Endothelial cell of umbilical vein (primary cell): ENCODE measurements around the gene KIAA1671. TPM values are rescaled to one million over a fixed set of nuclear protein-coding genes. Genes with fewer than 3 reads are reported as not detected.

ENCODE experiments used
- BruUV-seq: library from RNA; stranded (reverse); fragments of 400-500 nt; replicated peaks from 2 replicates; lab custom pipeline; 2021; lab: Mats Ljungman, UMichigan
- CTCF ChIA-PET: fragments of 300-600, 350-600 bp; sonication (Branson Sonifier 250); formaldehyde crosslinking; loops from one replicate; lab custom pipeline; 2021; ENCODE audit warnings: antibody characterized with exemption, inconsistent platforms; lab: Charles Lee
- POLR2A ChIA-PET: fragments of 300-600, 350-600 bp; sonication (Branson Sonifier 250); formaldehyde crosslinking; loops from one replicate; lab custom pipeline; 2021; ENCODE audit warnings: antibody characterized with exemption, inconsistent platforms; lab: Charles Lee
- DNase-seq: peaks from one replicate; pipeline ENCODE4 v3.0.0-alpha.2; 2011; ENCODE audit warnings: low read depth, low spot score
- FAIRE-seq: peaks from 2 replicates; lab custom pipeline; 2011; peaks lifted over from hg19 to GRCh38; lab: Jason Lieb, UNC
- H2AFZ ChIP-seq: 2 replicates; pipeline ENCODE4 v1.6.0; 2012; ENCODE audit warnings: low read depth, low read length, control low read depth, inconsistent platforms
- H3K27ac ChIP-seq: 2 replicates; pipeline ENCODE4 v1.5.1; 2011; ENCODE audit warnings: low read depth, mild to moderate bottlenecking, control low read depth, low read length, moderate library complexity; ENCODE audit not compliant: insufficient read depth
- H3K27me3 ChIP-seq, 2 experiments: 2 replicates each; pipeline versions ENCODE4 v1.6.0 to v1.6.1; 2011; ENCODE audit warnings: low read length in 2 of 2, mixed read lengths in 1 of 2; ENCODE audit not compliant: control insufficient read depth in 2 of 2, insufficient read depth in 2 of 2
- H3K36me3 ChIP-seq, 2 experiments: 2 replicates in 1 of 2; 3 replicates in 1 of 2; pipeline ENCODE4 v1.5.1; 2011; ENCODE audit warnings: low read length in 2 of 2, mild to moderate bottlenecking in 1 of 2, moderate library complexity in 1 of 2; ENCODE audit not compliant: control insufficient read depth in 2 of 2, insufficient read depth in 2 of 2; ENCODE audit errors: extremely low read depth in 1 of 2
- H3K4me1 ChIP-seq: 3 replicates; pipeline ENCODE4 v1.5.1; 2011; ENCODE audit warnings: mild to moderate bottlenecking, low read length; ENCODE audit not compliant: control insufficient read depth, insufficient read depth; ENCODE audit errors: extremely low read depth
- H3K4me2 ChIP-seq: 2 replicates; pipeline ENCODE4 v1.6.1; 2011; ENCODE audit warnings: low read length, control low read depth, mixed read lengths; ENCODE audit not compliant: insufficient read depth
- H3K4me3 ChIP-seq, 3 experiments: fragments of 200-600 bp in 1 of 3; sonication (generic), shearing (Covaris generic) in 1 of 3; replicated peaks in 1 of 3; 2 replicates each; pipeline ENCODE4 v1.5.1; 2011 to 2016; ENCODE audit warnings: control low read depth in 3 of 3, low read length in 3 of 3, mild to moderate bottlenecking in 2 of 3, inconsistent platforms in 1 of 3, low read depth in 1 of 3, moderate library complexity in 1 of 3; ENCODE audit not compliant: insufficient read depth in 1 of 3
- H3K79me2 ChIP-seq: 2 replicates; pipeline ENCODE4 v1.6.0; 2012; ENCODE audit warnings: low read length, inconsistent platforms; ENCODE audit not compliant: control insufficient read depth, insufficient read depth
- H3K9ac ChIP-seq: replicated peaks from 2 replicates; pipeline ENCODE3; 2011; ENCODE audit warnings: low read length, control low read depth; ENCODE audit not compliant: insufficient read depth; ENCODE audit errors: extremely low read depth
- H3K9me1 ChIP-seq: replicated peaks from 3 replicates; pipeline ENCODE4 v1.6.0; 2011; ENCODE audit warnings: mild to moderate bottlenecking, low read length; ENCODE audit not compliant: control insufficient read depth, insufficient read depth; ENCODE audit errors: extremely low read depth
- H3K9me3 ChIP-seq: replicated peaks from 2 replicates; pipeline ENCODE4 v1.5.1; 2012; ENCODE audit warnings: low read length, inconsistent platforms; ENCODE audit not compliant: control insufficient read depth, insufficient read depth
- H4K20me1 ChIP-seq: replicated peaks from 2 replicates; pipeline ENCODE3; 2011; ENCODE audit warnings: mild to moderate bottlenecking, low read length; ENCODE audit not compliant: control insufficient read depth, insufficient read depth; ENCODE audit errors: extremely low read depth
- EZH2 ChIP-seq: IDR thresholded peaks from 2 replicates; pipeline ENCODE4 v1.6.1; 2012; ENCODE audit warnings: borderline replicate concordance, low read depth, mild to moderate bottlenecking, moderate library complexity, low read length, inconsistent platforms; ENCODE audit not compliant: severe bottlenecking
- FOS ChIP-seq: IDR thresholded peaks from 2 replicates; pipeline ENCODE4 v1.6.1; 2011; ENCODE audit warnings: mild to moderate bottlenecking, low read length, moderate library complexity, borderline replicate concordance; ENCODE audit not compliant: insufficient read depth
- GATA2 ChIP-seq: IDR thresholded peaks from 2 replicates; pipeline ENCODE4 v1.7.0; 2011; ENCODE audit warnings: low read depth, mild to moderate bottlenecking, moderate library complexity, mixed read lengths, low read length; ENCODE audit not compliant: insufficient read length, insufficient read depth
- JUN ChIP-seq: IDR thresholded peaks from 2 replicates; pipeline ENCODE4 v1.6.1; 2011; ENCODE audit warnings: borderline replicate concordance, low read depth; ENCODE audit not compliant: insufficient read length, insufficient read depth
- MAX ChIP-seq: IDR thresholded peaks from 2 replicates; pipeline ENCODE4 v1.6.1; 2011; ENCODE audit not compliant: insufficient read depth, insufficient read length
- MYC ChIP-seq: IDR thresholded peaks from one replicate; pipeline ENCODE4 v1.6.1; 2011; ENCODE audit warnings: mild to moderate bottlenecking, low read depth, low read length
- POLR2A ChIP-seq: IDR thresholded peaks from 2 replicates; pipeline ENCODE4 v1.6.1; 2012; ENCODE audit warnings: low read depth, mild to moderate bottlenecking, control low read depth, low read length
- POLR2AphosphoS5 ChIP-seq: IDR thresholded peaks from 2 replicates; pipeline ENCODE4 v1.6.1; 2012; ENCODE audit warnings: low read depth, mild to moderate bottlenecking, control low read depth, low read length, moderate library complexity; ENCODE audit not compliant: insufficient read depth
- dilution Hi-C: fragments of 300-500 bp; cut with MboI; formaldehyde crosslinking; loops from one replicate; pipeline ENCODE4 v1.15.0; 2019; ENCODE audit warnings: low sequenced_read_pairs; ENCODE audit not compliant: extremely low pct_ligation_motif_present
- intact Hi-C: fragments of 100-400 bp; cut with micrococcal nuclease; formaldehyde crosslinking; loops from one replicate; pipeline ENCODE4 v1.10.0; 2022
- polyA plus RNA-seq, 4 experiments: library from polyadenylated mRNA; depleted of rRNA in 3 of 4; stranded (reverse) in 3 of 4; unstranded in 1 of 4; fragments of >200 nt; gene quantifications; 2 replicates each; pipeline versions ENCODE4 v1.2.1 to v1.2.3, GENCODE V29; 2011 to 2012; ENCODE audit warnings: missing spikeins in 1 of 4
- total RNA-seq: library from RNA; stranded (reverse); gene quantifications from 2 replicates; pipeline ENCODE4 v1.2.3, GENCODE V29; 2021
- TF ChIP-seq, protein P1 (sequence below), 2 donors: IDR thresholded peaks; 1 replicate in 1 of 2; 2 replicates in 1 of 2; pipeline ENCODE4 v1.5.1; 2011; ENCODE audit warnings: low read length in 2 of 2, mild to moderate bottlenecking in 2 of 2, moderate library complexity in 2 of 2, control low read depth in 1 of 2, inconsistent platforms in 1 of 2, low read depth in 1 of 2; ENCODE audit not compliant: insufficient read depth in 1 of 2; ENCODE audit errors: extremely low read depth in 1 of 2

Gene KIAA1671
- total and polyA plus RNA-seq, 2 donors (not counting 3 experiments of a cell fraction or from before 2014, with no cell fraction given), result 23.1 to 85.1 TPM

DNA sequence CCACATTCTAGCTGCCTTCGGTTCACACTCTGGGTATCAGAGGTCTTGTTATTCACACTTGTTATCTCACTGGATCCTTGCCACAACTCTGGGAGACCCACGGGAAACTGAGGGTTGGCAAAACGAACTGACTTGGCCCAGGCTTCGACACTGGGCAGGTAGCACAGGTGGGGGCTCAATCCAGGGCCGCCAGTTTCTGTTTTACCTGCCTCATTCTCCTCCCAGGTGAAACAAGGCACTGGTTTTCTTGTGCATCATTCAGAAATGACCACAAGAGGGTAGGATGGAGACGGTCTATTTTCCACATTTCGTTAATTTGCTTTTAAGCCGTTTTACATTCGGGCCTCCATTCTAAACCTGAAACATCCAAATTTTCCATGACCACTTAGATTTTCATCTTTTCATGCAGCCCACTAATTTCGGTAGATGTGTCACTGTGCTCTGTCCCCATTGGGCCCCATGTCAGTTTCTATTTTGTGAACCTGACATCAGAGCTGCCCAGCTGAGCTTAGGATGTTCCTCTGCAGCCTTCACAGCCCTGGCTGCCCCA lies 108.1 kb downstream of the KIAA1671 start:
- Histone ChIP-seq H3K9ac (no peak overlapping the region), H3K27me3 (no peaks in the 10 kb centered on the region), H3K36me3 (no peaks in the 10 kb centered on the region), H3K4me1 (peaks cover 13% of the 10 kb centered on the region), H3K4me2 (no peak overlapping the region), H3K27ac (no peak overlapping the region), H3K9me3 (no peaks in the 10 kb centered on the region), H3K4me3 (no peak overlapping the region), H3K9me1 (no peaks in the 10 kb centered on the region), H2AFZ (no peak overlapping the region), H3K79me2 (no peaks in the 10 kb centered on the region), H4K20me1 (no peaks in the 10 kb centered on the region)
- CTCF ChIA-PET, result interaction anchor here (1.0 to 1.9 kb wide), 3 partner anchors 11 to 16 kb away, joined by 3 to 4 read pairs (median 3); no protein-coding TSS in a partner anchor
- dilution Hi-C loops (no loop called here), intact Hi-C loops (no loop called here)
- FAIRE-seq (no peak), DNase-seq (no peak)
- BruUV-seq, result no TSS peak
- POLR2A ChIA-PET, result no interaction called here
- TF ChIP-seq, protein P1, sequence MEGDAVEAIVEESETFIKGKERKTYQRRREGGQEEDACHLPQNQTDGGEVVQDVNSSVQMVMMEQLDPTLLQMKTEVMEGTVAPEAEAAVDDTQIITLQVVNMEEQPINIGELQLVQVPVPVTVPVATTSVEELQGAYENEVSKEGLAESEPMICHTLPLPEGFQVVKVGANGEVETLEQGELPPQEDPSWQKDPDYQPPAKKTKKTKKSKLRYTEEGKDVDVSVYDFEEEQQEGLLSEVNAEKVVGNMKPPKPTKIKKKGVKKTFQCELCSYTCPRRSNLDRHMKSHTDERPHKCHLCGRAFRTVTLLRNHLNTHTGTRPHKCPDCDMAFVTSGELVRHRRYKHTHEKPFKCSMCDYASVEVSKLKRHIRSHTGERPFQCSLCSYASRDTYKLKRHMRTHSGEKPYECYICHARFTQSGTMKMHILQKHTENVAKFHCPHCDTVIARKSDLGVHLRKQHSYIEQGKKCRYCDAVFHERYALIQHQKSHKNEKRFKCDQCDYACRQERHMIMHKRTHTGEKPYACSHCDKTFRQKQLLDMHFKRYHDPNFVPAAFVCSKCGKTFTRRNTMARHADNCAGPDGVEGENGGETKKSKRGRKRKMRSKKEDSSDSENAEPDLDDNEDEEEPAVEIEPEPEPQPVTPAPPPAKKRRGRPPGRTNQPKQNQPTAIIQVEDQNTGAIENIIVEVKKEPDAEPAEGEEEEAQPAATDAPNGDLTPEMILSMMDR (IDR thresholded peaks at IDR 0.05; ENCODE audit: extremely low read depth in 1 of 2, insufficient read depth in 1 of 2, low read depth in 1 of 2, low read length in 2 of 2), result peak in 1 of 2 donors; percentile 13
- TF ChIP-seq EZH2, result no peak

GRCh38 chr22:25061134-25061533 lies 108.6 kb downstream of the KIAA1671 start:
- Histone ChIP-seq H3K27ac (no peak overlapping the region), H3K27me3 (no peaks in the 10 kb centered on the region), H3K4me2 (no peak overlapping the region), H3K9me3 (no peaks in the 10 kb centered on the region), H4K20me1 (no peaks in the 10 kb centered on the region), H3K9ac (no peak overlapping the region), H2AFZ (no peak overlapping the region), H3K9me1 (no peaks in the 10 kb centered on the region), H3K79me2 (no peaks in the 10 kb centered on the region), H3K4me1 (peaks cover 13% of the 10 kb centered on the region), H3K36me3 (no peaks in the 10 kb centered on the region), H3K4me3 (no peak overlapping the region)
- dilution Hi-C loops (no loop called here), intact Hi-C loops (no loop called here)
- TF ChIP-seq POLR2AphosphoS5 (no peak), GATA2 (no peak), EZH2 (no peak), JUN (no peak), FOS (no peak), MYC (no peak), MAX (no peak), POLR2A (no peak)
- TF ChIP-seq, protein P1 (IDR thresholded peaks at IDR 0.05; ENCODE audit: extremely low read depth in 1 of 2, insufficient read depth in 1 of 2, low read depth in 1 of 2, low read length in 2 of 2), result no peak
- DNase-seq (no peak), FAIRE-seq (no peak)
- BruUV-seq, result no TSS peak
- CTCF ChIA-PET, result interaction anchor here (1.9 kb wide), 1 partner anchor 12 kb away, joined by 4 read pairs; no protein-coding TSS in a partner anchor
- POLR2A ChIA-PET, result no interaction called here
